Epithelial cell of esophagus (primary cell): ENCODE data around the gene AFDN.

ENCODE experiments used
- DNase-seq: peaks from one replicate; pipeline ENCODE4 v3.0.0; 2010; ENCODE audit warnings: low read depth
- H3K4me3 ChIP-seq: 2 replicates; pipeline ENCODE4 v1.5.1; 2011; ENCODE audit warnings: mild to moderate bottlenecking, low read length, control low read depth
- TF ChIP-seq, protein P1 (sequence below): IDR thresholded peaks from 2 replicates; pipeline ENCODE4 v1.5.1; 2011; ENCODE audit warnings: low read depth, mild to moderate bottlenecking, low read length, control low read depth, inconsistent platforms; ENCODE audit not compliant: insufficient read depth; ENCODE audit errors: missing control alignments

The AFDN gene, protein sequence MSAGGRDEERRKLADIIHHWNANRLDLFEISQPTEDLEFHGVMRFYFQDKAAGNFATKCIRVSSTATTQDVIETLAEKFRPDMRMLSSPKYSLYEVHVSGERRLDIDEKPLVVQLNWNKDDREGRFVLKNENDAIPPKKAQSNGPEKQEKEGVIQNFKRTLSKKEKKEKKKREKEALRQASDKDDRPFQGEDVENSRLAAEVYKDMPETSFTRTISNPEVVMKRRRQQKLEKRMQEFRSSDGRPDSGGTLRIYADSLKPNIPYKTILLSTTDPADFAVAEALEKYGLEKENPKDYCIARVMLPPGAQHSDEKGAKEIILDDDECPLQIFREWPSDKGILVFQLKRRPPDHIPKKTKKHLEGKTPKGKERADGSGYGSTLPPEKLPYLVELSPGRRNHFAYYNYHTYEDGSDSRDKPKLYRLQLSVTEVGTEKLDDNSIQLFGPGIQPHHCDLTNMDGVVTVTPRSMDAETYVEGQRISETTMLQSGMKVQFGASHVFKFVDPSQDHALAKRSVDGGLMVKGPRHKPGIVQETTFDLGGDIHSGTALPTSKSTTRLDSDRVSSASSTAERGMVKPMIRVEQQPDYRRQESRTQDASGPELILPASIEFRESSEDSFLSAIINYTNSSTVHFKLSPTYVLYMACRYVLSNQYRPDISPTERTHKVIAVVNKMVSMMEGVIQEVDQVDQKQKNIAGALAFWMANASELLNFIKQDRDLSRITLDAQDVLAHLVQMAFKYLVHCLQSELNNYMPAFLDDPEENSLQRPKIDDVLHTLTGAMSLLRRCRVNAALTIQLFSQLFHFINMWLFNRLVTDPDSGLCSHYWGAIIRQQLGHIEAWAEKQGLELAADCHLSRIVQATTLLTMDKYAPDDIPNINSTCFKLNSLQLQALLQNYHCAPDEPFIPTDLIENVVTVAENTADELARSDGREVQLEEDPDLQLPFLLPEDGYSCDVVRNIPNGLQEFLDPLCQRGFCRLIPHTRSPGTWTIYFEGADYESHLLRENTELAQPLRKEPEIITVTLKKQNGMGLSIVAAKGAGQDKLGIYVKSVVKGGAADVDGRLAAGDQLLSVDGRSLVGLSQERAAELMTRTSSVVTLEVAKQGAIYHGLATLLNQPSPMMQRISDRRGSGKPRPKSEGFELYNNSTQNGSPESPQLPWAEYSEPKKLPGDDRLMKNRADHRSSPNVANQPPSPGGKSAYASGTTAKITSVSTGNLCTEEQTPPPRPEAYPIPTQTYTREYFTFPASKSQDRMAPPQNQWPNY (N-terminal part only)

DNA sequence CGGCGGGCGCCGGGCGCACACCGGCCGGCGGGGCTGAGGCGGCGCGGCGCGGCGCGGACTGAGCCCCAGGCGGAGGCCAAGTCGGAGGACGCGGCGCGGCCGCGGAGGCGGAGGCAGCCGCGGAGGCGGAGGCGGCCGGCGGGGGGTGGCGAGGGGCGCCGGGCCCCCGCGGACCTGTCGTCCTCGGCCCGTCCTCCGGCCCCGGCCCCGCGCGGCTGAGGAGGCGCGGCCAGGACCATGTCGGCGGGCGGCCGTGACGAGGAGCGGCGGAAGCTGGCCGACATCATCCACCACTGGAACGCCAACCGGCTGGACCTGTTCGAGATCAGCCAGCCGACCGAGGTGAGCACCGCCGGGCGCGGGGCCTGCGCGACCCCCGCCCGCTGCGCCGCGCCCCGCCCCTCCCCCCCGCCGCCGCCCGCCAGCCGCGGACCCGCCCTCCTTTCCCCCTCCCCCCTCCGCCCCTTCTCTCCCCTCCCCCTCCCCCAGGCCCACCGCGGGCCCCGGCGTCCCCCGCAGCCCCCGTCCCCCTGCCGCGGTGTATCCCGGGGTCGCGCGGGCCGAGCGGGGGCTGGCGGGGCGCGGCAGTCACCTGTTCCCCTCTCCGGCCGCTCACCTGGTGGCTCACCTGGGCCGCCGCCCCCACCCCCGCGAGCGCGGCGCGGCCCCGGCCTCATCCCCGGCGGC, at the start of gene AFDN:
Gene AFDN (plus strand): TSS at position 16 of the 687 bp plus-strand sequence. CDS start 222 bp downstream, at position 238.
- peak within 1 kb of the TSS; percentile 85 for H3K4me3 ChIP-seq
- peak; percentile 71 for DNase-seq
- TF ChIP-seq, protein P1, sequence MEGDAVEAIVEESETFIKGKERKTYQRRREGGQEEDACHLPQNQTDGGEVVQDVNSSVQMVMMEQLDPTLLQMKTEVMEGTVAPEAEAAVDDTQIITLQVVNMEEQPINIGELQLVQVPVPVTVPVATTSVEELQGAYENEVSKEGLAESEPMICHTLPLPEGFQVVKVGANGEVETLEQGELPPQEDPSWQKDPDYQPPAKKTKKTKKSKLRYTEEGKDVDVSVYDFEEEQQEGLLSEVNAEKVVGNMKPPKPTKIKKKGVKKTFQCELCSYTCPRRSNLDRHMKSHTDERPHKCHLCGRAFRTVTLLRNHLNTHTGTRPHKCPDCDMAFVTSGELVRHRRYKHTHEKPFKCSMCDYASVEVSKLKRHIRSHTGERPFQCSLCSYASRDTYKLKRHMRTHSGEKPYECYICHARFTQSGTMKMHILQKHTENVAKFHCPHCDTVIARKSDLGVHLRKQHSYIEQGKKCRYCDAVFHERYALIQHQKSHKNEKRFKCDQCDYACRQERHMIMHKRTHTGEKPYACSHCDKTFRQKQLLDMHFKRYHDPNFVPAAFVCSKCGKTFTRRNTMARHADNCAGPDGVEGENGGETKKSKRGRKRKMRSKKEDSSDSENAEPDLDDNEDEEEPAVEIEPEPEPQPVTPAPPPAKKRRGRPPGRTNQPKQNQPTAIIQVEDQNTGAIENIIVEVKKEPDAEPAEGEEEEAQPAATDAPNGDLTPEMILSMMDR: no peak

DNA sequence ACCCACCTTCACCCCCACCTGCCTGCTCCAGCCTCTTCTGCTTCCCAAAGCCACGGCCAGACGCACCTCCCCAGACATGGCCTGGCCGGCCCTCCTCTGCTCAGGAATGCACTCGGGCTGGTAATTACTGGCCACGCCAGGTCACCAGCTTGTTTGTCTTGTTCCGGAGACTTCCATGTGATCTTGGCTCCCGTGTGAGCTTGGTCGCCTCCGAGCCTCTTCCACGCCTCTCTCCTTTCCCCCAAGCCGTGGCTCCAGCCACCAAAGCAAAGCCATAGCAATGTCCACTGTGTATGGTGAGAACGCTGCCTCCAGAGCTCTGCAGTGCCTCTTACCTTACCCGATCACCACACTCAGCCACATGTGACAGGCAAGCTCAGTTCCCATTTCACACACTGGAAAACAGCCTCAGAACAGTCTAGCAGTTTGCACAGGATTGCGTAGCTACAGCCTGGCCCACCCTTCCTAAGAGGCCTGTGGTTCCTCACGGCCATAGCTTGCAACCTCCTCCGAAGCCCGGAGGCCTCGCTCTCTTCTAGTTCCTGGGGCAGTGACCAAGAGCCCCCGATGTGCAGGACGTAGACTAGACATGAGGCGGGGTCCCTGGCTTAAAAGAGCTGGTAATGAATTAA, 48.1 kb upstream of the AFDN start:
- peak; percentile 4 for DNase-seq
- no peak overlapping the region for H3K4me3 ChIP-seq
- TF ChIP-seq, protein P1: no peak

DNA sequence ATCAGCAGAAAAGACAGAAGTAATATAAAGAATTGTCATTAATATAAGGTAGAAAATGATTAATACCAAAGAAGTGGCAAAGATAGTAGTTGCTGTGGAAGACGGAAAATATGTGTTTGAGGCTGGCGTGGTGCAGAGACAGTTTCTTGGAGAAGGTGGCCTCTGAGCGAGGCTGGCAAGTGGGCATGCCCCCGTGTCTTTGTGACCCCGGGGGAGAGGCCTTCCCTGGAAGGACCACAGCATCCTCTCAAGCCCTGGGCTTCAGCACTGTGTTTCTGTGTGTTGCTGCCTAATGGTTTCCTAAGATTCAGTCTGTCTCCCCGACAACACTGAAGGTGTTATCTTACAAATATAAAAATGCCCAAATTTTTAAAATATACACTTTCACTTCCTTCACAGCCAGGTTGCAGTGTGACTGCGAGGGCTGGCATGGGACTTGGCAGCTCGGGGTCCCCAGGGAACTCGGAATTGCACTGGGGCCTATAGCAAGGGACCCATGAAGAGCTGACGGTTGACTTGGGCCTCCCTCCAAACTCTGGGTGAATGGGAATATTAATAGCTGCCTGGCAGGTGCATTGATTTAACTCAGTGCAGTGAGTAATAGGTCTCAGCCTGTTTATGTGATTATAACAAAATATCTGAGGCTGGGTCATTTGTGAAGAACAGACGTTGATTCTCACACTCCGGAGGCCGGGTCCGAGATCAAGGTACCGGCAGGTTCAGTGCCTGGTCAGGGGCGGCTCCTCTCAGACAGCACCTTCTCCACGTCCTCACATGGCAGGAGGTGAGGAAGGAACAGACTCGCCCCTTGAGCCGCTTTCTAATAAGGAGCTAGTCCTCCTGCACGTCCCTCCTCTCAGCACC, 47.4 kb upstream of the AFDN start:
- no peak for DNase-seq
- TF ChIP-seq, protein P1: no peak
- no peak overlapping the region for H3K4me3 ChIP-seq

DNA sequence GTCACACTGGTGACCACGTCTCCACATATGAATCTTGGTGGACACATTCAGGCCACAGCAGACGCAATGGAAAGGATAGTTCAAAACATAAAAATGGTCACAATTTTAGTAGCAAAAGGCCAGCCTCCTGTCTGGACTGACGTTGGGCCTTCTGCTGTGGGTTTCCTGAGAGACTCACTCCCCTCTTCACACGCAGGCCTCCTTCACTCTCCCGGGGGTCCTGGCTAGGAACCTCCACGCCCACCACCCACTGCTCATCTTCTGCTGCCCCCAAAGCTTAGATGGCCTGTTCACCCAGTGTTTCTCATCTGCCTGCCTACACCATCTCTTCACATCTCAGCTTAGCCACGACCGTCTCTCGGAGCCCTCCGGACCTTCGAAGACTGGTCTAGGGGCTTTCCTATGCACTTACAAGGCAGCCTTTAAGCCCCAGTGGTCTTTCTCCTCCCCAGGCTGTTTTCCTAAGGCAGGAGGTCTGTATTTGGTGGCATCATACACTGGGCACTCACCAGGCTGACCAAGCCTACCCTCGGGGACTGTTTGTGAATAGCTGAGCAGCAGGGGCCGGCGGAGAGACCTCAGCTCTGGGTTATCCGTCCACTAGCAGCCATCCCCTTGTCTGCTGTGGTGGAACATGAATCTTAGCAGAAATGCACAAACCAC, 46.6 kb upstream of the AFDN start:
- TF ChIP-seq, protein P1: no peak
- no peak overlapping the region for H3K4me3 ChIP-seq
- no peak for DNase-seq

DNA sequence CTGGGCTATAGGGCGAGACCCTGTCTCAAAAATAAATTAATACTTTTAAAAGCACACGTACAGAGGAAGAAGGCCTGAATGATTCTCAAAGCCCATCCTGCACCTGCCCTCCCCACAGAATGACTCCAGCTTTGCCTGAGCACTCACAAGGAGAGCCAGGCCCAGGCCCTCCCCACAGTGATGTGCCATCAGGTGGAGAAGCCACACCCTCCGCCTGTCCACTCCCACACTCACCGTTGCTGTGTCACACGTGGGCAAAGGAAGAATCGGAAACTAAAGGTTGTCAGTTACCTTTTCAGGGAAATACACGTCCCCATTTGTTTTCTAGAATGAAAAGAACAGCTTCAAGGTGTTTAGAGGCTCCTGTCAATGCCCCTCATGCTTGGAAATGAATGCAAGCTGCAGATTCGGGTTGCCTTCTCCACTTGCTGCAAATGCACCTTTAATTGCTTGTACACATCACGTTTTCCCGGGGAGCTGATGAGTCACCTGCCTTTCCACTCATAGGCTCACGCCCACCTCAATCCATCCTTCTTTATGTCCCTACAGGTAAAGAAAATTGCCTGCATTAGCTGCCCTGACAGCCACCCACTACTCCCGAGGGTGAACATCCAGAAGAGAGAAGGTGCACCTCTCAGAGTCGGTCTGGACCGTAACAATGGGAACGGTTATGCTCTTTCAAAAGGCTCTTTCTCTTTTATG, 45.5 kb upstream of the AFDN start:
- DNase-seq: peak; percentile 31
- H3K4me3 ChIP-seq: no peak overlapping the region
- TF ChIP-seq, protein P1: no peak
